ENCODE measurements around the gene ITGB4.

Gene ITGB4

DNA sequence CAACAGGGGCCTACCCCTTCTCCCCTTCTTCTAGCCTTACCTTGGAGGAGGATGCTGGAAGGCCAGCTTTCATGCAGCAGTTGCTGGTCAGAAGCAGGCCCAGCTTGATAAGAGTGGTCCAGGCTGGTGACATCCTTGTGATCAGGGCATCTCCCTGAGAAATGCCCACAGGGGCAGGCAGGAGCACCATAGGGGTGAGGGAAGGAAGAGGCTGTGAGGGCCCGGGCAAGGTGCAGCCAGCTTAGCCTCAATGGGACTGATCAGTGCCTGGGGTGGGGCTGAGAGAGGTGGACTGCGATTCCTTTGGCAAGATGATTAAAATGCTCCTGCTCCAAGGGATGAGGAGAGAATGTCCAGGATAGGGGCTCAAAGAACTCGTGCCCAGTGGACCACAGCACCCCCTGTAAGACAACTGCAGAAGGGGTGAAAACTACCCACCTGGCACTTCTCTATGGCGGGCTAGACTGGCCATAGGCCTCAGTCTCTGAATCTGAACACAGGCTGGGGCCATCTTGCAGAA is 53.3 kb downstream of the ITGB4 start:
- H3K4me2 ChIP-seq (ENCODE audit: low read length), result no peak overlapping the region
- H4K20me1 ChIP-seq (ENCODE audit: insufficient read depth, low read length), result peaks cover 34% of the 10 kb centered on the region
- H3K4me1 ChIP-seq (ENCODE audit: low read length), result peaks cover 12% of the 10 kb centered on the region
- no peak overlapping the region for H3K27ac ChIP-seq (ENCODE audit: low read length)
- no peak overlapping the region for H3K9ac ChIP-seq (ENCODE audit: low read length)
- no peak overlapping the region for H3K4me3 ChIP-seq (ENCODE audit: low read length)
- no peaks in the 10 kb centered on the region for H3K27me3 ChIP-seq (ENCODE audit: low read depth, low read length)
- TF ChIP-seq EZH2phosphoT487 (IDR thresholded peaks at IDR 0.05; ENCODE audit: low read depth) (no peak), CTCF (IDR thresholded peaks at IDR 0.05; ENCODE audit: low read depth, low read length) (no peak)
- no peak overlapping the region for H2AFZ ChIP-seq (ENCODE audit: low read depth, low read length)
- H3K9me3 ChIP-seq (ENCODE audit: insufficient read depth, low read length), result no peaks in the 10 kb centered on the region
- peaks cover 38% of the 10 kb centered on the region for H3K36me3 ChIP-seq (replicated peaks; ENCODE audit: low read depth, low read length)
- H3K79me2 ChIP-seq (ENCODE audit: low read length), result peaks cover 21% of the 10 kb centered on the region

- TF ChIP-seq EZH2phosphoT487 (IDR thresholded peaks at IDR 0.05; ENCODE audit: low read depth) (no peak), CTCF (IDR thresholded peaks at IDR 0.05; ENCODE audit: low read depth, low read length) (no peak)
- Histone ChIP-seq H4K20me1 (ENCODE audit: insufficient read depth, low read length) (peaks cover 34% of the 10 kb centered on the region), H3K9ac (ENCODE audit: low read length) (no peak overlapping the region), H3K36me3 (replicated peaks; ENCODE audit: low read depth, low read length) (peaks cover 38% of the 10 kb centered on the region), H3K4me1 (ENCODE audit: low read length) (peaks cover 14% of the 10 kb centered on the region), H3K9me3 (ENCODE audit: insufficient read depth, low read length) (no peaks in the 10 kb centered on the region), H3K4me3 (ENCODE audit: low read length) (no peak overlapping the region), H3K4me2 (ENCODE audit: low read length) (no peak overlapping the region), H3K79me2 (ENCODE audit: low read length) (peaks cover 21% of the 10 kb centered on the region), H3K27ac (ENCODE audit: low read length) (no peak overlapping the region), H2AFZ (ENCODE audit: low read depth, low read length) (no peak overlapping the region), H3K27me3 (ENCODE audit: low read depth, low read length) (no peaks in the 10 kb centered on the region)
These were observed 53.9 kb downstream of the ITGB4 start for GRCh38 chr17:75774991-75775668.

GRCh38 chr17:75776386-75777295 is 55.4 kb downstream of the ITGB4 start:
- H3K9me3 ChIP-seq (ENCODE audit: insufficient read depth, low read length), result no peaks in the 10 kb centered on the region
- H3K4me1 ChIP-seq (ENCODE audit: low read length), result peaks cover 19% of the 10 kb centered on the region
- H3K27ac ChIP-seq (ENCODE audit: low read length), result no peak overlapping the region
- H4K20me1 ChIP-seq (ENCODE audit: insufficient read depth, low read length), result peaks cover 34% of the 10 kb centered on the region
- no peak overlapping the region for H2AFZ ChIP-seq (ENCODE audit: low read depth, low read length)
- H3K79me2 ChIP-seq (ENCODE audit: low read length), result peaks cover 21% of the 10 kb centered on the region
- H3K36me3 ChIP-seq (replicated peaks; ENCODE audit: low read depth, low read length), result peaks cover 38% of the 10 kb centered on the region
- no peak overlapping the region for H3K9ac ChIP-seq (ENCODE audit: low read length)
- H3K4me3 ChIP-seq (ENCODE audit: low read length), result no peak overlapping the region
- TF ChIP-seq CTCF (IDR thresholded peaks at IDR 0.05; ENCODE audit: low read depth, low read length) (no peak), EZH2phosphoT487 (IDR thresholded peaks at IDR 0.05; ENCODE audit: low read depth) (no peak)
- no peaks in the 10 kb centered on the region for H3K27me3 ChIP-seq (ENCODE audit: low read depth, low read length)
- no peak overlapping the region for H3K4me2 ChIP-seq (ENCODE audit: low read length)

All from OCI-LY3 (cell line).